Liver (tissue), 9 donors: ENCODE data around the gene DNAJC6. TPM values are rescaled to one million over a fixed set of nuclear protein-coding genes. Genes with fewer than 3 reads are reported as not detected.
"Not testable (repeated sequence)": the region's sequence is repeated elsewhere in the genome, so short reads cannot be mapped to it uniquely, and the experiment has no call there.

Source experiments
- DNase-seq: peaks from one replicate; pipeline ENCODE4 v3.0.0-alpha.2; 2017; ENCODE audit warnings: low spot score
- H3K27ac ChIP-seq, 2 donors: one replicate each; pipeline ENCODE4 v1.7.0; 2013; ENCODE audit warnings: inconsistent platforms in 2 of 2, low read length in 2 of 2, control low read depth in 1 of 2, low read depth in 1 of 2, mild to moderate bottlenecking in 1 of 2
- H3K27me3 ChIP-seq, 4 donors: one replicate each; pipeline versions ENCODE4 v1.6.1 to v1.7.0; 2013; ENCODE audit warnings: low read length in 3 of 4, inconsistent platforms in 1 of 4, mild to moderate bottlenecking in 1 of 4, moderate library complexity in 1 of 4; ENCODE audit not compliant: control insufficient read depth in 4 of 4, insufficient read depth in 4 of 4
- H3K36me3 ChIP-seq, 4 donors: one replicate each; pipeline versions ENCODE4 v1.6.1 to v1.7.0; 2013; ENCODE audit warnings: low read length in 3 of 4, mild to moderate bottlenecking in 3 of 4, low read depth in 1 of 4, moderate library complexity in 1 of 4; ENCODE audit not compliant: control insufficient read depth in 4 of 4, insufficient read depth in 3 of 4
- H3K4me1 ChIP-seq, 4 donors: one replicate each; pipeline versions ENCODE4 v1.6.1 to v1.7.0; 2013; ENCODE audit warnings: low read length in 3 of 4, mild to moderate bottlenecking in 3 of 4, moderate library complexity in 1 of 4; ENCODE audit not compliant: control insufficient read depth in 4 of 4, insufficient read depth in 4 of 4
- H3K4me3 ChIP-seq, 3 donors: one replicate each; pipeline versions ENCODE4 v1.6.1 to v1.7.0; 2013; ENCODE audit warnings: low read length in 3 of 3, control low read depth in 1 of 3, low read depth in 1 of 3, mild to moderate bottlenecking in 1 of 3
- H3K9ac ChIP-seq, 2 donors: one replicate each; pipeline ENCODE4 v1.7.0; 2013; ENCODE audit warnings: low read length in 2 of 2, mild to moderate bottlenecking in 2 of 2, moderate library complexity in 2 of 2, control low read depth in 1 of 2, low read depth in 1 of 2
- H3K9me3 ChIP-seq, 4 donors: one replicate each; pipeline versions ENCODE4 v1.6.1 to v1.7.0; 2013; ENCODE audit warnings: low read length in 3 of 4; ENCODE audit not compliant: control insufficient read depth in 4 of 4
- EGR1 ChIP-seq, 2 donors: IDR thresholded peaks; 2 replicates each; pipeline ENCODE4 v1.6.1; 2016 to 2018; ENCODE audit warnings: antibody characterized with exemption in 2 of 2, low read depth in 2 of 2
- FOXA1 ChIP-seq: IDR thresholded peaks from 2 replicates; pipeline ENCODE4 v1.6.1; 2016; ENCODE audit warnings: antibody characterized with exemption
- GABPA ChIP-seq, 2 donors: IDR thresholded peaks in 1 of 2; conservative IDR thresholded peaks in 1 of 2; 2 replicates each; pipeline ENCODE4 v1.6.1; 2016; ENCODE audit warnings: antibody characterized with exemption in 2 of 2, mild to moderate bottlenecking in 1 of 2, moderate library complexity in 1 of 2
- HNF4A ChIP-seq, 2 donors: conservative IDR thresholded peaks; 2 replicates each; pipeline ENCODE4 v1.6.1; 2016; ENCODE audit warnings: antibody characterized with exemption in 2 of 2, mild to moderate bottlenecking in 2 of 2
- JUND ChIP-seq, 2 donors: IDR thresholded peaks; 2 replicates each; pipeline ENCODE4 v1.6.1; 2016; ENCODE audit warnings: antibody characterized with exemption in 2 of 2
- NR2F2 ChIP-seq: IDR thresholded peaks from 2 replicates; pipeline ENCODE4 v1.6.1; 2016; ENCODE audit warnings: antibody characterized with exemption
- RAD21 ChIP-seq, 2 donors: IDR thresholded peaks; 2 replicates each; pipeline ENCODE4 v1.6.1; 2016; ENCODE audit warnings: antibody characterized with exemption in 2 of 2, mild to moderate bottlenecking in 2 of 2
- SP1 ChIP-seq: IDR thresholded peaks from 2 replicates; pipeline ENCODE4 v1.6.1; 2018; ENCODE audit warnings: antibody characterized with exemption, mild to moderate bottlenecking
- TAF1 ChIP-seq: conservative IDR thresholded peaks from 2 replicates; pipeline ENCODE4 v1.6.1; 2016; ENCODE audit warnings: antibody characterized with exemption, mild to moderate bottlenecking
- YY1 ChIP-seq: IDR thresholded peaks from 2 replicates; pipeline ENCODE4 v1.6.1; 2016; ENCODE audit warnings: antibody characterized with exemption, mild to moderate bottlenecking
- whole genome bisulfite sequencing: extraction: QIAGEN DNeasy Blood & Tissue Kit; methylation state at CpG from one replicate; pipeline ENCODE4 v1.1.7; 2013; 5-methylcytosine and 5-hydroxymethylcytosine counted together
- polyA plus RNA-seq, 2 donors: library from polyadenylated mRNA; stranded (reverse) in 1 of 2; unstranded in 1 of 2; fragments of 200-250 nt in 1 of 2; fragments of >200 nt in 1 of 2; fragmentation: Nextera tagmentation in 1 of 2; extraction: Ambion mirVana in 1 of 2; gene quantifications; one replicate each; pipeline versions ENCODE4 v1.2.1 to v1.2.3, GENCODE V29; 2013 to 2015
- total RNA-seq, 2 donors: library from RNA; depleted of rRNA; stranded (reverse); fragments of >200 nt; gene quantifications; one replicate each; pipeline ENCODE4 v1.2.3, GENCODE V29; 2014
- TF ChIP-seq, protein P1 (sequence below): fragments of 150-350 bp; IDR thresholded peaks from 2 replicates; pipeline ENCODE4 v1.5.1; 2017; ENCODE audit warnings: improper control_type of control experiment, low read depth, low read length; ENCODE audit not compliant: missing input control
- TF ChIP-seq, protein P2 (sequence below): IDR thresholded peaks from 2 replicates; pipeline ENCODE4 v1.6.1; 2016; ENCODE audit warnings: antibody characterized with exemption
- TF ChIP-seq, protein P3 (sequence below): IDR thresholded peaks from 2 replicates; pipeline ENCODE4 v1.6.1; 2016; ENCODE audit warnings: antibody characterized with exemption, mild to moderate bottlenecking
- TF ChIP-seq, protein P4 (sequence below): IDR thresholded peaks from 2 replicates; pipeline ENCODE4 v1.6.1; 2016; ENCODE audit warnings: antibody characterized with exemption
- donor health status: healthy.
- donor health status: healthy.
- donor health status: healthy.
- donor health status: healthy.
- donor health status: healthy.

The DNAJC6 gene
- total and polyA plus RNA-seq, 4 donors: 0.15 to 35.0 (median 0.30) TPM

DNA sequence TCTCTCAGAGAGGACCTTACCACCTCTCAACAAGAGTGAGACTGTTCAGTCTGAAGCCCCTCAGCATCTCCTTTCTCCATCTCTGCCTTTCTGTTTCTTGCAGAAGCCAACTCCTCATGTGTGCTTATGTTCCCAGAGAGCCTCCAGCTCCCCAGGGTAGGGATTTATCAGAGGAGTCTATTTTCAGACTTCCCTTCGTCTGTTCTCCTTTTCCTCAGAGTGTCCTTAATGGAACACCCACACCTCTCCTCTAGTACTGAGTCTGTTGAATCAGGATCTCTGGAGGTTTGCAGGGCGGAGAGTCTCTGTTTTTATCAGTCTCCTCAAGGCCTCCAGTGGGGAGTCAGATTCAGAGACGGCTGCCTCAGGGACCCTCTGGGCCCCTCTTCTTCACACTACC is 25.1 kb upstream of the DNAJC6 start (continued):
- TF ChIP-seq FOXA1 (no peak), TAF1 (no peak), YY1 (no peak), SP1 (no peak)
- TF ChIP-seq, protein P1, sequence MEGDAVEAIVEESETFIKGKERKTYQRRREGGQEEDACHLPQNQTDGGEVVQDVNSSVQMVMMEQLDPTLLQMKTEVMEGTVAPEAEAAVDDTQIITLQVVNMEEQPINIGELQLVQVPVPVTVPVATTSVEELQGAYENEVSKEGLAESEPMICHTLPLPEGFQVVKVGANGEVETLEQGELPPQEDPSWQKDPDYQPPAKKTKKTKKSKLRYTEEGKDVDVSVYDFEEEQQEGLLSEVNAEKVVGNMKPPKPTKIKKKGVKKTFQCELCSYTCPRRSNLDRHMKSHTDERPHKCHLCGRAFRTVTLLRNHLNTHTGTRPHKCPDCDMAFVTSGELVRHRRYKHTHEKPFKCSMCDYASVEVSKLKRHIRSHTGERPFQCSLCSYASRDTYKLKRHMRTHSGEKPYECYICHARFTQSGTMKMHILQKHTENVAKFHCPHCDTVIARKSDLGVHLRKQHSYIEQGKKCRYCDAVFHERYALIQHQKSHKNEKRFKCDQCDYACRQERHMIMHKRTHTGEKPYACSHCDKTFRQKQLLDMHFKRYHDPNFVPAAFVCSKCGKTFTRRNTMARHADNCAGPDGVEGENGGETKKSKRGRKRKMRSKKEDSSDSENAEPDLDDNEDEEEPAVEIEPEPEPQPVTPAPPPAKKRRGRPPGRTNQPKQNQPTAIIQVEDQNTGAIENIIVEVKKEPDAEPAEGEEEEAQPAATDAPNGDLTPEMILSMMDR: no peak

DNA sequence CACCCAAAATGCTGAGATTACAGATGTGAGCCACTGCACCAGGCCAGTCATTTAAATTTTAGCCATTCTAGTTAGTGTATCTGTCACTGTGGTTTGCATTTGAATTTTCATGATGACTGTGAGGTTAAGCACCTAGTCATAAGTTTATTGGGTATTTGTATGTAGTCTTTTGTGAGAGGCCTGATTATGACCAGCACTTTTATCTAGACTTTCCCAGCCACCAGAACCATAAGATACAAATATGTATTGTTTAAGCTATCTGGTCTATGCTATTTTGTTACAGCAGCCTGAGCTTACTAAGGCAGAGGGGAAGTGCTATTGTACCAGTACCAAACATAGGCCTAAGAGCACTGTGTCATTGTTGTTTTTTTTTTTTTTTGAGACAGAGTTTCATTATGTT is 19.9 kb upstream of the DNAJC6 start:
- TF ChIP-seq EGR1 (IDR thresholded peaks at IDR 0.05; ENCODE audit: low read depth in 2 of 2): no peak
- TF ChIP-seq RAD21 (IDR thresholded peaks at IDR 0.05): no peak
- TF ChIP-seq, protein P1: no peak
- TF ChIP-seq JUND (IDR thresholded peaks at IDR 0.05): no peak
- TF ChIP-seq, protein P2, sequence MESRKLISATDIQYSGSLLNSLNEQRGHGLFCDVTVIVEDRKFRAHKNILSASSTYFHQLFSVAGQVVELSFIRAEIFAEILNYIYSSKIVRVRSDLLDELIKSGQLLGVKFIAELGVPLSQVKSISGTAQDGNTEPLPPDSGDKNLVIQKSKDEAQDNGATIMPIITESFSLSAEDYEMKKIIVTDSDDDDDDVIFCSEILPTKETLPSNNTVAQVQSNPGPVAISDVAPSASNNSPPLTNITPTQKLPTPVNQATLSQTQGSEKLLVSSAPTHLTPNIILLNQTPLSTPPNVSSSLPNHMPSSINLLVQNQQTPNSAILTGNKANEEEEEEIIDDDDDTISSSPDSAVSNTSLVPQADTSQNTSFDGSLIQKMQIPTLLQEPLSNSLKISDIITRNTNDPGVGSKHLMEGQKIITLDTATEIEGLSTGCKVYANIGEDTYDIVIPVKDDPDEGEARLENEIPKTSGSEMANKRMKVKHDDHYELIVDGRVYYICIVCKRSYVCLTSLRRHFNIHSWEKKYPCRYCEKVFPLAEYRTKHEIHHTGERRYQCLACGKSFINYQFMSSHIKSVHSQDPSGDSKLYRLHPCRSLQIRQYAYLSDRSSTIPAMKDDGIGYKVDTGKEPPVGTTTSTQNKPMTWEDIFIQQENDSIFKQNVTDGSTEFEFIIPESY: no peak
- no peak for TF ChIP-seq NR2F2
- TF ChIP-seq GABPA (IDR thresholded peaks at IDR 0.05 in 1 of 2, conservative IDR thresholded peaks at IDR 0.05 in 1 of 2): no peak
- TF ChIP-seq, protein P3, sequence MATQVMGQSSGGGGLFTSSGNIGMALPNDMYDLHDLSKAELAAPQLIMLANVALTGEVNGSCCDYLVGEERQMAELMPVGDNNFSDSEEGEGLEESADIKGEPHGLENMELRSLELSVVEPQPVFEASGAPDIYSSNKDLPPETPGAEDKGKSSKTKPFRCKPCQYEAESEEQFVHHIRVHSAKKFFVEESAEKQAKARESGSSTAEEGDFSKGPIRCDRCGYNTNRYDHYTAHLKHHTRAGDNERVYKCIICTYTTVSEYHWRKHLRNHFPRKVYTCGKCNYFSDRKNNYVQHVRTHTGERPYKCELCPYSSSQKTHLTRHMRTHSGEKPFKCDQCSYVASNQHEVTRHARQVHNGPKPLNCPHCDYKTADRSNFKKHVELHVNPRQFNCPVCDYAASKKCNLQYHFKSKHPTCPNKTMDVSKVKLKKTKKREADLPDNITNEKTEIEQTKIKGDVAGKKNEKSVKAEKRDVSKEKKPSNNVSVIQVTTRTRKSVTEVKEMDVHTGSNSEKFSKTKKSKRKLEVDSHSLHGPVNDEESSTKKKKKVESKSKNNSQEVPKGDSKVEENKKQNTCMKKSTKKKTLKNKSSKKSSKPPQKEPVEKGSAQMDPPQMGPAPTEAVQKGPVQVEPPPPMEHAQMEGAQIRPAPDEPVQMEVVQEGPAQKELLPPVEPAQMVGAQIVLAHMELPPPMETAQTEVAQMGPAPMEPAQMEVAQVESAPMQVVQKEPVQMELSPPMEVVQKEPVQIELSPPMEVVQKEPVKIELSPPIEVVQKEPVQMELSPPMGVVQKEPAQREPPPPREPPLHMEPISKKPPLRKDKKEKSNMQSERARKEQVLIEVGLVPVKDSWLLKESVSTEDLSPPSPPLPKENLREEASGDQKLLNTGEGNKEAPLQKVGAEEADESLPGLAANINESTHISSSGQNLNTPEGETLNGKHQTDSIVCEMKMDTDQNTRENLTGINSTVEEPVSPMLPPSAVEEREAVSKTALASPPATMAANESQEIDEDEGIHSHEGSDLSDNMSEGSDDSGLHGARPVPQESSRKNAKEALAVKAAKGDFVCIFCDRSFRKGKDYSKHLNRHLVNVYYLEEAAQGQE: no peak
- TF ChIP-seq, protein P4, sequence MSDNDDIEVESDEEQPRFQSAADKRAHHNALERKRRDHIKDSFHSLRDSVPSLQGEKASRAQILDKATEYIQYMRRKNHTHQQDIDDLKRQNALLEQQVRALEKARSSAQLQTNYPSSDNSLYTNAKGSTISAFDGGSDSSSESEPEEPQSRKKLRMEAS: no peak
- TF ChIP-seq HNF4A (conservative IDR thresholded peaks at IDR 0.05): no peak
- no peaks in the 10 kb centered on the region for H3K27me3 ChIP-seq
- H3K27ac ChIP-seq: no peak overlapping the region

DNA sequence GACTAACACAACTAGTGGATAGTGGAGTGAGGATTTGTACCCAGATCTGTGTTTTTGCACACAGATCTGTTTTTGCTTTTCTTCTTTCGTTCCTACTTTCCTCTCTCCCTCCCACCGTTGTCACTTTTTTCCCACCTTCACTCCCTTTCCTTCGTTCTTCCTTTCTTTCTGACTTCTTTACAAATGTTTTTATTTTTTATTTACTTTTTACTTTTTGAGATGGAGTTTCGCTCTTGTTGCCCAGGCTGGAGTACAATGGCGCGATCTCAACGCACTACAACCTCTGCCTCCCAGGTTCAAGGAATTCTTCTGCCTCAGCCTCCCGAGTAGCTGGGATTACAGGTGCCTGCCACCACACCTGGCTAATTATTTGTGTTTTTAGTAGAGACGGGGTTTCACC is 17.5 kb upstream of the DNAJC6 start:
- H3K9ac ChIP-seq, H3K27ac ChIP-seq, H3K36me3 ChIP-seq, DNase-seq, H3K27me3 ChIP-seq, H3K4me3 ChIP-seq, H3K9me3 ChIP-seq, H3K4me1 ChIP-seq: not testable (repeated sequence)
- 90% methylated on average over 9 of the region's 9 CpGs for WGBS

More for the DNA sequence above, 19.9 kb upstream of the DNAJC6 start:
- Histone ChIP-seq H3K9me3 (no peaks in the 10 kb centered on the region), H3K36me3 (no peaks in the 10 kb centered on the region), H3K9ac (no peak overlapping the region), H3K4me1 (no peaks in the 10 kb centered on the region), H3K4me3 (no peak overlapping the region)
- no peak for DNase-seq
